ENCODE data around the gene DENND5A.
"Not testable (repeated sequence)": the region's sequence is repeated elsewhere in the genome, so short reads cannot be mapped to it uniquely, and the experiment has no call there.

The DENND5A gene

GRCh38 chr11:9176550-9176949 lies 88.6 kb downstream of the DENND5A start:
- Histone ChIP-seq H3K27me3 (no peaks in the 10 kb centered on the region), H3K9me3 (no peaks in the 10 kb centered on the region)

DNA sequence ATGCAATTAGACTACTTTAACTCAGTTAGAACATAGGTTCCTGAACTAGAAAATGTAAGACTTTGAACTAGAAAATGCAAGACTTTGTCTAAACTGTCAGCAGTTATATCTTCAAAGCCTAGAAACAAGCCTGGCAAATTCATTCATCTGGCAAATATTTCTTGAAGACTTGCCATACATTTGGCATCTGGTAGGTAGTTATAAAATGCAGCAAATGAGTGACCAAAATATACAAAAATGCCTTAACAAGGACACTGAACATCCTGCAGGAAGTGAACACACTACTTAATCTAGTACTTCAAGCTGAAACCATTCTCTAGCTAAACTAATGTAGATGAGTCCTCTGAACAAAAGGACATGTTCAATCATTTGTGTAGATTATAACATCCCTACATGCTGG lies 89.0 kb downstream of the DENND5A start:
- Histone ChIP-seq H3K36me3 (peaks cover 82% of the 10 kb centered on the region), H3K4me3 (ENCODE audit: low read depth in 1 of 2, low read length in 1 of 2) (no peak overlapping the region), H3K4me1 (ENCODE audit: control insufficient read depth in 1 of 2, insufficient read depth in 1 of 2, low read depth in 1 of 2, low read length in 1 of 2) (no peaks in the 10 kb centered on the region), H3K9me3 (no peaks in the 10 kb centered on the region), H3K27ac (no peak overlapping the region), H3K27me3 (no peaks in the 10 kb centered on the region)
- TF ChIP-seq CTCF (IDR thresholded peaks at IDR 0.05) = no peak

More at GRCh38 chr11:9176550-9176949, 88.6 kb downstream of the DENND5A start:
- TF ChIP-seq CTCF (IDR thresholded peaks at IDR 0.05) = no peak
- peaks cover 84% of the 10 kb centered on the region for H3K36me3 ChIP-seq
- no peak overlapping the region for H3K27ac ChIP-seq
- H3K4me3 ChIP-seq (ENCODE audit: low read depth in 1 of 2, low read length in 1 of 2) = no peak overlapping the region
- no peaks in the 10 kb centered on the region for H3K4me1 ChIP-seq (ENCODE audit: control insufficient read depth in 1 of 2, insufficient read depth in 1 of 2, low read depth in 1 of 2, low read length in 1 of 2)

- H3K4me3 ChIP-seq (ENCODE audit: low read depth in 1 of 2, low read length in 1 of 2) = no peak overlapping the region
- H3K36me3 ChIP-seq = peaks cover 82% of the 10 kb centered on the region
- H3K27ac ChIP-seq = no peak overlapping the region
- H3K27me3 ChIP-seq = no peaks in the 10 kb centered on the region
- no peaks in the 10 kb centered on the region for H3K4me1 ChIP-seq (ENCODE audit: control insufficient read depth in 1 of 2, insufficient read depth in 1 of 2, low read depth in 1 of 2, low read length in 1 of 2)
- H3K9me3 ChIP-seq = no peaks in the 10 kb centered on the region
- no peak for TF ChIP-seq CTCF (IDR thresholded peaks at IDR 0.05)
Observed at GRCh38 chr11:9172389-9172788, 92.8 kb downstream of the DENND5A start.

- TF ChIP-seq CTCF (IDR thresholded peaks at IDR 0.05) = no peak
- H3K27me3 ChIP-seq = no peaks in the 10 kb centered on the region
Observed at GRCh38 chr11:9170450-9170849, 94.7 kb downstream of the DENND5A start.

DNA sequence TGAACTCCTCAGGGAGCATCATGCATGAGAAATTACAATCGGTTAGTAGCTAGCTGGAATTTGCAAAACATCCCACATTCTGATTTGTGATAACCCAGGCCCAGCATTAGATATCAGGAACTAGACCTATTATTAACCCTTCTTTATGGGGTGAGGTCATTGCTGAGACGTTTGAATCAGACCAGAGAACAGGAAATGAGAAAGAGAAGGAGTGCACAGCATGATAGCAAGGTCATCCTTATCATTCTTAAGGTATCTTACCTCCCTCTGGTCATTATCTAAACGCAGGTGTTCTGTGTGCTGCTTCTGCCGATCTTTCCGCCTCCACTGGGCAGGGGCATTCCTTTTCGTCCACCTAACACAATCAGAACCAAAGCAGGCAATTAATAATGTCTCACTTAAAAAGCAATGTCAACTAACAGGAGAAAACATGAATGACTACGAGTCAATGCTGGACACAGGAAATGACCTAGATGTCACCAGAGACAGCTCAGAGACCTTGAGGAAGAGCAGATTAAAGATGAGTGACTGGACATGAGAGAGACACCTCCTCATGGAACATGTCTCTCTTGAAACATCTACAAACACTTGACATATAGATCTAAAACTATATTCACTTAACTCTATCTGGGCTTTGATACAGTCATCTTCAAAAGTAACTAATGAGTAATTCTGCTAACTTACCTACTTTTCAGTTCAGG lies 95.4 kb downstream of the DENND5A start:
- Histone ChIP-seq H3K36me3 (peaks cover 77% of the 10 kb centered on the region), H3K4me3 (ENCODE audit: low read depth in 1 of 2, low read length in 1 of 2) (no peak overlapping the region), H3K9me3 (no peaks in the 10 kb centered on the region), H3K4me1 (ENCODE audit: control insufficient read depth in 1 of 2, insufficient read depth in 1 of 2, low read depth in 1 of 2, low read length in 1 of 2) (no peaks in the 10 kb centered on the region), H3K27ac (no peak overlapping the region), H3K27me3 (no peaks in the 10 kb centered on the region)
- TF ChIP-seq CTCF (IDR thresholded peaks at IDR 0.05) = no peak

More at GRCh38 chr11:9170450-9170849, 94.7 kb downstream of the DENND5A start:
- Histone ChIP-seq H3K4me1 (ENCODE audit: control insufficient read depth in 1 of 2, insufficient read depth in 1 of 2, low read depth in 1 of 2, low read length in 1 of 2) (no peaks in the 10 kb centered on the region), H3K9me3 (no peaks in the 10 kb centered on the region), H3K4me3 (ENCODE audit: low read depth in 1 of 2, low read length in 1 of 2) (no peak overlapping the region), H3K27ac (no peak overlapping the region), H3K36me3 (peaks cover 75% of the 10 kb centered on the region)

- Histone ChIP-seq H3K27ac (peak overlapping the region; percentile 25), H3K36me3 (peaks cover 81% of the 10 kb centered on the region), H3K4me1 (ENCODE audit: control insufficient read depth in 1 of 2, insufficient read depth in 1 of 2, low read depth in 1 of 2, low read length in 1 of 2) (peaks cover 3 to 16% of the 10 kb centered on the region in 2 experiments)
- H3K4me3 ChIP-seq (ENCODE audit: low read depth in 1 of 2, low read length in 1 of 2); H3K27me3 ChIP-seq; H3K9me3 ChIP-seq: not testable (repeated sequence)
Observed at GRCh38 chr11:9161991-9162390, 103.2 kb downstream of the DENND5A start.
